OCI-LY1 (cell line): ENCODE measurements around the gene NISCH.

Experiments
- H2AFZ ChIP-seq: fragments of 200-600 bp; sonication (generic), shearing (Covaris generic); 2 replicates; pipeline ENCODE4 v1.6.0; 2014; ENCODE audit warnings: antibody characterized with exemption, mild to moderate bottlenecking, low read length
- H3F3A ChIP-seq: fragments of 200-600 bp; sonication (generic), shearing (Covaris generic); 2 replicates; pipeline ENCODE4 v1.6.0; 2014; ENCODE audit warnings: mild to moderate bottlenecking, antibody characterized with exemption, low read length, moderate library complexity; ENCODE audit not compliant: insufficient read depth
- H3K27ac ChIP-seq: fragments of 200-600 bp; sonication (generic); 2 replicates; pipeline ENCODE4 v1.5.1; 2014; ENCODE audit warnings: low read length, mixed run types, mild to moderate bottlenecking, low read depth; ENCODE audit not compliant: poor library complexity, severe bottlenecking
- H3K27me3 ChIP-seq: fragments of 200-600 bp; sonication (generic); 2 replicates; pipeline ENCODE4 v1.6.0; 2014; ENCODE audit warnings: antibody characterized with exemption, mild to moderate bottlenecking, low read length, moderate library complexity; ENCODE audit not compliant: insufficient read depth
- H3K36me3 ChIP-seq: fragments of 200-600 bp; sonication (generic); 2 replicates; pipeline ENCODE4 v1.6.1; 2014; ENCODE audit warnings: mild to moderate bottlenecking, antibody characterized with exemption, low read length, moderate library complexity, mixed read lengths; ENCODE audit not compliant: insufficient read depth
- H3K4me1 ChIP-seq: fragments of 200-600 bp; sonication (generic); 2 replicates; pipeline ENCODE4 v1.5.1; 2014; ENCODE audit warnings: mild to moderate bottlenecking, low read length, moderate library complexity; ENCODE audit not compliant: insufficient read depth, severe bottlenecking
- H3K4me2 ChIP-seq: fragments of 200-600 bp; sonication (generic), shearing (Covaris generic); 2 replicates; pipeline ENCODE4 v1.6.1; 2014; ENCODE audit warnings: low read length
- H3K4me3 ChIP-seq: fragments of 200-600 bp; sonication (generic); 2 replicates; pipeline ENCODE4 v1.5.1; 2014; ENCODE audit warnings: low read length, low read depth, mild to moderate bottlenecking, mixed read lengths; ENCODE audit not compliant: poor library complexity, severe bottlenecking
- H3K79me2 ChIP-seq: fragments of 200-600 bp; shearing (Covaris generic); 2 replicates; pipeline ENCODE4 v1.6.1; 2016; ENCODE audit warnings: mixed run types, low read length, mixed read lengths; ENCODE audit not compliant: insufficient read depth
- H3K9ac ChIP-seq: fragments of 200-600 bp; sonication (generic), shearing (Covaris generic); 2 replicates; pipeline ENCODE4 v1.6.1; 2014; ENCODE audit warnings: mild to moderate bottlenecking, low read length, mixed read lengths
- H3K9me2 ChIP-seq: fragments of 200-600 bp; sonication (generic), shearing (Covaris generic); 2 replicates; pipeline ENCODE4 v1.6.1; 2014; ENCODE audit warnings: low read depth, mild to moderate bottlenecking, low read length, mixed read lengths
- H3K9me3 ChIP-seq: fragments of 200-600 bp; shearing (Covaris generic); 2 replicates; pipeline ENCODE4 v1.6.1; 2014; ENCODE audit warnings: low read length, mixed read lengths
- H4K20me1 ChIP-seq: fragments of 200-600 bp; sonication (generic), shearing (Covaris generic); 2 replicates; pipeline ENCODE4 v1.6.0; 2016; ENCODE audit warnings: mild to moderate bottlenecking, low read length; ENCODE audit not compliant: insufficient read depth
- CTCF ChIP-seq: fragments of 200-600 bp; sonication (generic), shearing (Covaris generic); IDR thresholded peaks from 2 replicates; pipeline ENCODE4 v1.5.1; 2017; ENCODE audit warnings: mild to moderate bottlenecking, antibody characterized with exemption, low read length, moderate library complexity, mixed read lengths
- EZH2 ChIP-seq: fragments of 200-600 bp; sonication (generic), shearing (Covaris generic); IDR thresholded peaks from 2 replicates; pipeline ENCODE4 v1.8.0; 2017; ENCODE audit warnings: borderline replicate concordance, mixed run types, mild to moderate bottlenecking, antibody characterized with exemption, low read length, moderate library complexity, mixed read lengths

Gene NISCH

GRCh38 chr3:52489453-52489852 is 34.0 kb downstream of the NISCH start:
- Histone ChIP-seq H3K36me3 (peaks cover 70% of the 10 kb centered on the region; the same call in 1 of the 2 replicates), H3K79me2 (no peaks in the 10 kb centered on the region), H3K4me1 (no peaks in the 10 kb centered on the region), H3K27me3 (no peaks in the 10 kb centered on the region), H3K9me2 (no peaks in the 10 kb centered on the region), H3K4me2 (no peak overlapping the region), H2AFZ (no peak overlapping the region), H3F3A (no peaks in the 10 kb centered on the region), H3K4me3 (no peak overlapping the region), H3K9ac (no peak overlapping the region), H3K27ac (no peak overlapping the region), H4K20me1 (no peaks in the 10 kb centered on the region), H3K9me3 (no peaks in the 10 kb centered on the region)
- TF ChIP-seq CTCF (no peak), EZH2 (no peak)

GRCh38 chr3:52490035-52490938 is 34.9 kb downstream of the NISCH start:
- no peak for TF ChIP-seq CTCF
- TF ChIP-seq EZH2: no peak
- peaks cover 70% of the 10 kb centered on the region; the same call in 1 of the 2 replicates for H3K36me3 ChIP-seq
- H3K27ac ChIP-seq: no peak overlapping the region

GRCh38 chr3:52490939-52491526 is 35.6 kb downstream of the NISCH start:
- Histone ChIP-seq H3K36me3 (peaks cover 68% of the 10 kb centered on the region; the same call in 1 of the 2 replicates), H3K9me3 (no peaks in the 10 kb centered on the region), H3K9ac (no peak overlapping the region), H3K79me2 (no peaks in the 10 kb centered on the region), H3K4me3 (no peak overlapping the region), H4K20me1 (no peaks in the 10 kb centered on the region), H3K27me3 (no peaks in the 10 kb centered on the region), H2AFZ (no peak overlapping the region), H3K27ac (no peak overlapping the region), H3K4me1 (no peaks in the 10 kb centered on the region), H3K4me2 (no peak overlapping the region), H3K9me2 (no peaks in the 10 kb centered on the region), H3F3A (no peaks in the 10 kb centered on the region)
- TF ChIP-seq CTCF (no peak), EZH2 (no peak)

More at GRCh38 chr3:52490035-52490938, 34.9 kb downstream of the NISCH start:
- Histone ChIP-seq H3K4me2 (no peak overlapping the region), H3K4me3 (no peak overlapping the region), H3K9me2 (no peaks in the 10 kb centered on the region), H3K27me3 (no peaks in the 10 kb centered on the region), H2AFZ (no peak overlapping the region), H4K20me1 (no peaks in the 10 kb centered on the region), H3K9ac (no peak overlapping the region), H3K4me1 (no peaks in the 10 kb centered on the region), H3K9me3 (no peaks in the 10 kb centered on the region), H3F3A (no peaks in the 10 kb centered on the region), H3K79me2 (no peaks in the 10 kb centered on the region)
